ENCODE data around the gene CREBRF.
"Not testable (repeated sequence)": the region's sequence is repeated elsewhere in the genome, so short reads cannot be mapped to it uniquely, and the experiment has no call there.

Gene CREBRF

DNA sequence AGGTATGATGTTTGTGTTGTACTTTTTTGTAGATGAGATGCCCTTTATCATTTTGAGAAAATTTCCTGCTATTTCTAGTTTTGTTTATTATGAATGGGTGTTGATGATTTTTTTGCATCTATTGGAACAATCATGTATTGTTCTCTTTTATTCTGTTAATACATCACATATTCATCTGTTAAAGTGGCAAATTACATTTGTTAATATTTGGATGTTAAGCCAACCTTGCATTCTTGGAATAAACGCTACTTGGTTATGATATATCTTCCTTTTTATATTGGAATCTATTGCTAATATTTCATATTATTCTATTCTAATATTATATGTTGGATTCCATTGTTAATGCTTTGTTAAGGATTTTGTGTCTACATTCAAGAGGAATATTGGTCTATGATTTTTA, 63.6 kb downstream of the CREBRF start:
- H3K36me3 ChIP-seq (ENCODE audit: low read depth) = peaks cover 4% of the 10 kb centered on the region; the same call in 1 of the 2 replicates
- H3K4me1 ChIP-seq (ENCODE audit: insufficient read depth, poor library complexity, severe bottlenecking) = no peaks in the 10 kb centered on the region
- ATAC-seq (ENCODE audit: low read depth) (no peak), DNase-seq (ENCODE audit: low spot score) (no peak)
- no peak overlapping the region for H3K4me3 ChIP-seq (ENCODE audit: severe bottlenecking)
- no peak overlapping the region for H3K27ac ChIP-seq (ENCODE audit: poor library complexity, severe bottlenecking)
- H3K9me3 ChIP-seq (ENCODE audit: severe bottlenecking) = no peaks in the 10 kb centered on the region
- TF ChIP-seq, protein P1, sequence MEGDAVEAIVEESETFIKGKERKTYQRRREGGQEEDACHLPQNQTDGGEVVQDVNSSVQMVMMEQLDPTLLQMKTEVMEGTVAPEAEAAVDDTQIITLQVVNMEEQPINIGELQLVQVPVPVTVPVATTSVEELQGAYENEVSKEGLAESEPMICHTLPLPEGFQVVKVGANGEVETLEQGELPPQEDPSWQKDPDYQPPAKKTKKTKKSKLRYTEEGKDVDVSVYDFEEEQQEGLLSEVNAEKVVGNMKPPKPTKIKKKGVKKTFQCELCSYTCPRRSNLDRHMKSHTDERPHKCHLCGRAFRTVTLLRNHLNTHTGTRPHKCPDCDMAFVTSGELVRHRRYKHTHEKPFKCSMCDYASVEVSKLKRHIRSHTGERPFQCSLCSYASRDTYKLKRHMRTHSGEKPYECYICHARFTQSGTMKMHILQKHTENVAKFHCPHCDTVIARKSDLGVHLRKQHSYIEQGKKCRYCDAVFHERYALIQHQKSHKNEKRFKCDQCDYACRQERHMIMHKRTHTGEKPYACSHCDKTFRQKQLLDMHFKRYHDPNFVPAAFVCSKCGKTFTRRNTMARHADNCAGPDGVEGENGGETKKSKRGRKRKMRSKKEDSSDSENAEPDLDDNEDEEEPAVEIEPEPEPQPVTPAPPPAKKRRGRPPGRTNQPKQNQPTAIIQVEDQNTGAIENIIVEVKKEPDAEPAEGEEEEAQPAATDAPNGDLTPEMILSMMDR (IDR thresholded peaks at IDR 0.05; ENCODE audit: poor library complexity, severe bottlenecking) = no peak
- H3K27me3 ChIP-seq (ENCODE audit: insufficient read depth, poor library complexity, severe bottlenecking) = no peaks in the 10 kb centered on the region

DNA sequence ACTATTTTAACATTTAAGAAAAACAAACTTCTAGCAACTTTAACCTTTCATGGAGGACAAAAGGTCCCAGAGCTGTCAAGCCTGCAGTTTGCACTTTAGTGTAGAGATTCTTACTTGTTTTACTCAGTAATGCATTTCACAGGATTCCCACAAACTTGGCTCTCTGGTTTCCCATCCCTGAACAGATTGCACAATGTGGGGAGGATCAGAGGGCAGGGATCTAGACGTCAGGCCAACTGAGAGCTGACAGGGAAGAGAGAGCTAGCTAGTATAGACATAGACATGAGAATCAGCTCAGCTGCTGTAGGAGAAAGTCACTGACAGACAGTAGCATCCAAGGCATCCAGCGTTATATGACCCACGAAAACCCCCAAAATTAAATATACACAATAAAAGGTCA, 67.3 kb downstream of the CREBRF start:
- Histone ChIP-seq H3K27ac (ENCODE audit: poor library complexity, severe bottlenecking) (no peak overlapping the region), H3K9me3 (ENCODE audit: severe bottlenecking) (no peaks in the 10 kb centered on the region), H3K4me3 (ENCODE audit: severe bottlenecking) (no peak overlapping the region), H3K27me3 (ENCODE audit: insufficient read depth, poor library complexity, severe bottlenecking) (no peaks in the 10 kb centered on the region), H3K36me3 (ENCODE audit: low read depth) (peaks cover 4% of the 10 kb centered on the region; the same call in 1 of the 2 replicates), H3K4me1 (ENCODE audit: insufficient read depth, poor library complexity, severe bottlenecking) (no peaks in the 10 kb centered on the region)
- TF ChIP-seq, protein P1 (IDR thresholded peaks at IDR 0.05; ENCODE audit: poor library complexity, severe bottlenecking) = no peak
- ATAC-seq (ENCODE audit: low read depth) = no peak
- no peak for DNase-seq (ENCODE audit: low spot score)

DNA sequence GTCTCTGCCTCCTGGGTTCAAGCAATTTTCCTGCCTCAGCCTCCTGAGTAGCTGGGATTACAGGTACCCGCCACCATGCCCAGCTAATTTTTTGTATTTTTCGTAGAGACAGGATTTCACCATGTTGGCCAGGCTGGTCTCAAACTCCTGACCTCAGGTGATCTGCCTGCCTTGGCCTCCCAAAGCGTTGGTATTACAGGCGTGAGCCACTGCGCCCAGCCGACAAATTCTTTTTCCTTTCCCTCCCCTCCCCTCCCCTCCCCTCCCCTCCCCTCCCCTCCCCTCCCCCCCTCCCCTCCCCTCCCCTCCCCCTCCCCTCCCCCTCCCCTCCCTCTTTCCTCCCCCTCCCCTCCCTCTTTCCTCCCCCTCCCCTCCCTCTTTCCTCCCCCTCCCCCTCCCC, 76.0 kb downstream of the CREBRF start:
- not testable (repeated sequence) for H3K4me1 ChIP-seq (ENCODE audit: insufficient read depth, poor library complexity, severe bottlenecking); H3K36me3 ChIP-seq (ENCODE audit: low read depth); H3K27me3 ChIP-seq (ENCODE audit: insufficient read depth, poor library complexity, severe bottlenecking); H3K27ac ChIP-seq (ENCODE audit: poor library complexity, severe bottlenecking); ATAC-seq (ENCODE audit: low read depth); H3K9me3 ChIP-seq (ENCODE audit: severe bottlenecking); H3K4me3 ChIP-seq (ENCODE audit: severe bottlenecking); DNase-seq (ENCODE audit: low spot score)

DNA sequence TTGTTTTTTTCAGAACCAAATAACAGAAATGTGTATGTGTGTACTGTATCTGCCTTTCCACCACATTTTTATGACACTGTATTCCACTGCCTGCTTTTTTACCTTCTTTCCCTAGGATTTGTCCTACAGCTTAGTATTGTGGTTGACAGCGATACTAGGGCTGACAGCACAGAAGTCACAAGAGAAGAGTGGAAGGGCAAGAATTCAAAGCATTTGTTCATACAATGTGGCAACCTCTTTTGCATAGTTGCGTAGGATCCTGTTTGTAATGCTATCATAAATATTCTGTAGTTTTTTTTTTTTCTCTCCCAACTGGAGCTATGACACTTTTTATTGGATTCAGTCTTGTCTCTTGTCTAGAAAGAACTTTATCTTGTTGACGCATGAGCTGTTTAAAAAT, 82.6 kb downstream of the CREBRF start:
- no peak for ATAC-seq (ENCODE audit: low read depth)
- H3K36me3 ChIP-seq (ENCODE audit: low read depth) = no peaks in the 10 kb centered on the region
- no peak overlapping the region for H3K4me3 ChIP-seq (ENCODE audit: severe bottlenecking)
- DNase-seq (ENCODE audit: low spot score) = no peak
- H3K27me3 ChIP-seq (ENCODE audit: insufficient read depth, poor library complexity, severe bottlenecking) = no peaks in the 10 kb centered on the region
- no peaks in the 10 kb centered on the region for H3K4me1 ChIP-seq (ENCODE audit: insufficient read depth, poor library complexity, severe bottlenecking)
- H3K27ac ChIP-seq (ENCODE audit: poor library complexity, severe bottlenecking) = no peak overlapping the region
- no peaks in the 10 kb centered on the region for H3K9me3 ChIP-seq (ENCODE audit: severe bottlenecking)
- TF ChIP-seq, protein P1 (IDR thresholded peaks at IDR 0.05; ENCODE audit: poor library complexity, severe bottlenecking) = no peak

DNA sequence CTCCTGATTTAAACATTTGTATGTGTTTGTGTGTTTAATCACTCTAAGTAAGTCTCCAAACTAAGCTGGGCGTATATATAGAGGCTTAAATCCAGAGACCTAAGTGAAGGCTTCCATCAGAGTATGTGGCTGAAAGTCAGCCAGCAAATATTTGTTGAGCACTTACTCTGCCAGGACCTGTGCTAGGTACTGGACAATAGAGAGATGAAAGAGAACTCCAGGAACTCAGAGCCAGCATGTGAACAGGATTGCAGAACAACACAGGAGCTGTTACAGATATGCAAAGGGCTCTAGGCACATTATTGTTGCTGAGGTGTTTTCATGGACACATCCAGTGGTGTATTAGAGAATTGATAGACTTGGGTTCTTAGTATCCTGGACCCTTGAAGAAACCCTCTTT, 83.5 kb downstream of the CREBRF start:
- TF ChIP-seq, protein P1 (IDR thresholded peaks at IDR 0.05; ENCODE audit: poor library complexity, severe bottlenecking) = no peak
- H3K4me3 ChIP-seq (ENCODE audit: severe bottlenecking) = no peak overlapping the region
- H3K4me1 ChIP-seq (ENCODE audit: insufficient read depth, poor library complexity, severe bottlenecking) = no peaks in the 10 kb centered on the region
- DNase-seq (ENCODE audit: low spot score) (no peak), ATAC-seq (ENCODE audit: low read depth) (no peak)
- no peaks in the 10 kb centered on the region for H3K27me3 ChIP-seq (ENCODE audit: insufficient read depth, poor library complexity, severe bottlenecking)
- no peaks in the 10 kb centered on the region for H3K9me3 ChIP-seq (ENCODE audit: severe bottlenecking)
- no peak overlapping the region for H3K27ac ChIP-seq (ENCODE audit: poor library complexity, severe bottlenecking)
- H3K36me3 ChIP-seq (ENCODE audit: low read depth) = no peaks in the 10 kb centered on the region
